ENCODE results near the gene ZDHHC19. TPM values are rescaled to one million over a fixed set of nuclear protein-coding genes. Genes with fewer than 3 reads are reported as not detected.
"Not testable (repeated sequence)": the region's sequence is repeated elsewhere in the genome, so short reads cannot be mapped to it uniquely, and the experiment has no call there.

ZDHHC19 gene
- total and polyA plus RNA-seq, 2 donors from 2014 or later: 0.57 to 0.92 TPM

DNA sequence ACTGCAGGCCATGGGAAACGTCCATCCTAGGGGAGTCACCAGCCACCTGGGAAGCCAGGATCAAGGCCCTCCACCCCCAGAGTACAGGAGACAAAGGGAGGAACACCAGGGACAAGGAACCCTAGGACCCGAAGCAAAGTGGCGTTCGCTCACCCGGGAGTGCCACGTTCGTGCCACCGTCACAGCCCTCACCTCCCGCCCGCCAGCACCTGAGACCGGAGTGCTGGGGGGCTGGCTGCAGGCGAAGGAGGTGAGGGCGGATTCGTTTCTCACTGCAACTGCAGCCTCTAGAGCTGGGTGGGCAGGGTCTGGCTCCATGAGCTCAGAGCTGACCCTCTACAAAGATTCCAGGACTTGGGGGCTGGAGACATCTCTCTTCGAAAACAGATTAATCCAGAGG is 26.3 kb downstream of the ZDHHC19 start:
- TF ChIP-seq, protein P1, sequence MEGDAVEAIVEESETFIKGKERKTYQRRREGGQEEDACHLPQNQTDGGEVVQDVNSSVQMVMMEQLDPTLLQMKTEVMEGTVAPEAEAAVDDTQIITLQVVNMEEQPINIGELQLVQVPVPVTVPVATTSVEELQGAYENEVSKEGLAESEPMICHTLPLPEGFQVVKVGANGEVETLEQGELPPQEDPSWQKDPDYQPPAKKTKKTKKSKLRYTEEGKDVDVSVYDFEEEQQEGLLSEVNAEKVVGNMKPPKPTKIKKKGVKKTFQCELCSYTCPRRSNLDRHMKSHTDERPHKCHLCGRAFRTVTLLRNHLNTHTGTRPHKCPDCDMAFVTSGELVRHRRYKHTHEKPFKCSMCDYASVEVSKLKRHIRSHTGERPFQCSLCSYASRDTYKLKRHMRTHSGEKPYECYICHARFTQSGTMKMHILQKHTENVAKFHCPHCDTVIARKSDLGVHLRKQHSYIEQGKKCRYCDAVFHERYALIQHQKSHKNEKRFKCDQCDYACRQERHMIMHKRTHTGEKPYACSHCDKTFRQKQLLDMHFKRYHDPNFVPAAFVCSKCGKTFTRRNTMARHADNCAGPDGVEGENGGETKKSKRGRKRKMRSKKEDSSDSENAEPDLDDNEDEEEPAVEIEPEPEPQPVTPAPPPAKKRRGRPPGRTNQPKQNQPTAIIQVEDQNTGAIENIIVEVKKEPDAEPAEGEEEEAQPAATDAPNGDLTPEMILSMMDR (IDR thresholded peaks at IDR 0.05; ENCODE audit: borderline replicate concordance, extremely low read depth, insufficient read depth): no peak
- H3K9ac ChIP-seq (ENCODE audit: low read length in 3 of 3): no peak overlapping the region
- DNase-seq (peak in 1 of 5 donors; percentile 52), FAIRE-seq (no peak)
- no peaks in the 10 kb centered on the region for H3K9me3 ChIP-seq (ENCODE audit: control insufficient read depth in 2 of 3, insufficient read depth in 1 of 3, low read length in 3 of 3)
- H3K4me1 ChIP-seq (ENCODE audit: control insufficient read depth in 2 of 3, insufficient read depth in 2 of 3, low read depth in 1 of 3, low read length in 3 of 3): no peaks in the 10 kb centered on the region
- no peak overlapping the region for H3K4me3 ChIP-seq (ENCODE audit: low read length in 3 of 3)
- intact Hi-C loops (cut with DNase I): no loop called here
- no peaks in the 10 kb centered on the region for H3K36me3 ChIP-seq (ENCODE audit: control insufficient read depth in 2 of 3, insufficient read depth in 3 of 3, low read length in 3 of 3)
- H3K27ac ChIP-seq (ENCODE audit: low read depth in 2 of 2, low read length in 2 of 2): no peak overlapping the region
- no peaks in the 10 kb centered on the region for H3K27me3 ChIP-seq (ENCODE audit: control insufficient read depth, insufficient read depth, low read length)

- H3K4me1 ChIP-seq (ENCODE audit: control insufficient read depth in 2 of 3, insufficient read depth in 2 of 3, low read depth in 1 of 3, low read length in 3 of 3); H3K9me3 ChIP-seq (ENCODE audit: control insufficient read depth in 2 of 3, insufficient read depth in 1 of 3, low read length in 3 of 3); H3K27me3 ChIP-seq (ENCODE audit: control insufficient read depth, insufficient read depth, low read length); intact Hi-C loops (cut with DNase I); H3K9ac ChIP-seq (ENCODE audit: low read length in 3 of 3); FAIRE-seq; H3K4me3 ChIP-seq (ENCODE audit: low read length in 3 of 3); DNase-seq; H3K36me3 ChIP-seq (ENCODE audit: control insufficient read depth in 2 of 3, insufficient read depth in 3 of 3, low read length in 3 of 3); H3K27ac ChIP-seq (ENCODE audit: low read depth in 2 of 2, low read length in 2 of 2): not testable (repeated sequence)
These were observed 27.1 kb downstream of the ZDHHC19 start for GRCh38 chr3:196184169-196184432.

DNA sequence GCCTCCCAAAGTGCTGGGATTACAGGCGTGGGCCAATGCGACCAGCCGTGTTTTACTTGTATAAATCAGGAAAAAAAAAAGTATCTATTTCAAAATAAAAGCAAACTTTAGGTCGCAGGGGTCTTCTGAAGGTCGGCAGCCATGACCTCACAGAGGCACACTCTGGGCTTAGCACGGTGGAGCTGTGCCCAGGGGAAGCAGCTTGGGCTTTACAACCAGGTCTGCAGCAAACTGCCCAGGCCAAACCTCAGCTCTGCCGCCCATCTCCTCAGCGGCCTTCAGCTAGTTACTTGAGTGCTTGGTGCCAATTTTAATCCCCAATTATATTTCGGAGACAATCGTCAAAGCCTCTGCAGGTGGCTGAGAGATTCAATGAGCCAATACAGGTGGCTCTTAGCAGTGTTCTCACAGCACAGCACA is 30.1 kb downstream of the ZDHHC19 start:
- Histone ChIP-seq H3K4me3 (ENCODE audit: low read length in 3 of 3) (no peak overlapping the region), H3K27ac (ENCODE audit: low read depth in 2 of 2, low read length in 2 of 2) (no peak overlapping the region), H3K4me1 (ENCODE audit: control insufficient read depth in 2 of 3, insufficient read depth in 2 of 3, low read depth in 1 of 3, low read length in 3 of 3) (peaks cover 0 to 4% (median 0%) of the 10 kb centered on the region in 3 donors), H3K9ac (ENCODE audit: low read length in 3 of 3) (no peak overlapping the region), H3K36me3 (ENCODE audit: control insufficient read depth in 2 of 3, insufficient read depth in 3 of 3, low read length in 3 of 3) (no peaks in the 10 kb centered on the region), H3K27me3 (ENCODE audit: control insufficient read depth, insufficient read depth, low read length) (no peaks in the 10 kb centered on the region), H3K9me3 (ENCODE audit: control insufficient read depth in 2 of 3, insufficient read depth in 1 of 3, low read length in 3 of 3) (no peaks in the 10 kb centered on the region)
- FAIRE-seq: no peak
- no peak for DNase-seq
- intact Hi-C loops (cut with DNase I): no loop called here
- TF ChIP-seq, protein P1 (IDR thresholded peaks at IDR 0.05; ENCODE audit: borderline replicate concordance, extremely low read depth, insufficient read depth): no peak

DNA sequence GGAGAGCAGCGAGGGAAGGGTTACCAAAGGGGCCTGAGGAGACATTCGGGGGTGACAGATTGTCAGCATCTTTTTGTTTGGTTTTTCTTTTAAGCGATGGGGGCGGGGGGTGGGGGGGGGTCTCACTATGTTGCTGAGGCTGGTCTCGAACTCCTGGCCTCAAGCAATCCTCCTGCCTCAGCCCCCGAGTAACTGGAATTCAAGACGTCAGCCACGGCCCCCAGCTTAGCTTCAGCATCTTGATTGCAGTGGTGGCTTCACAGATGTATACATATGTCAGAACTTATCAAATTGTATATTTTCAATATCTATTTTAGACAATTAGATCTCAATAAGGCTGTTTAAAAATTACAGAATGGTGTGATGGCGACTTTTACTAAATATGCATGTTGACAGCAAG is 30.9 kb downstream of the ZDHHC19 start:
- no peak overlapping the region for H3K27ac ChIP-seq (ENCODE audit: low read depth in 2 of 2, low read length in 2 of 2)
- TF ChIP-seq, protein P1 (IDR thresholded peaks at IDR 0.05; ENCODE audit: borderline replicate concordance, extremely low read depth, insufficient read depth): no peak
- no peaks in the 10 kb centered on the region for H3K36me3 ChIP-seq (ENCODE audit: control insufficient read depth in 2 of 3, insufficient read depth in 3 of 3, low read length in 3 of 3)
- no peak overlapping the region for H3K9ac ChIP-seq (ENCODE audit: low read length in 3 of 3)
- no peak for FAIRE-seq
- H3K4me3 ChIP-seq (ENCODE audit: low read length in 3 of 3): no peak overlapping the region
- no peaks in the 10 kb centered on the region for H3K9me3 ChIP-seq (ENCODE audit: control insufficient read depth in 2 of 3, insufficient read depth in 1 of 3, low read length in 3 of 3)
- H3K4me1 ChIP-seq (ENCODE audit: control insufficient read depth in 2 of 3, insufficient read depth in 2 of 3, low read depth in 1 of 3, low read length in 3 of 3): peaks cover 0 to 4% (median 0%) of the 10 kb centered on the region in 3 donors
- H3K27me3 ChIP-seq (ENCODE audit: control insufficient read depth, insufficient read depth, low read length): no peaks in the 10 kb centered on the region
- intact Hi-C loops (cut with DNase I): no loop called here
- DNase-seq: no peak

Measured in kidney (tissue), 14 donors.